GM12874 (cell line): ENCODE data around the gene CHRM1.

Experiments
- CTCF ChIP-seq: IDR thresholded peaks from 2 replicates; pipeline ENCODE4 v1.5.1; 2011; ENCODE audit warnings: low read depth, mild to moderate bottlenecking, control low read depth, low read length, moderate library complexity; ENCODE audit not compliant: insufficient read depth

Gene CHRM1

GRCh38 chr11:62954478-62954877 lies 33.3 kb upstream of the CHRM1 start:
- no peak for TF ChIP-seq CTCF

- no peak for TF ChIP-seq CTCF
Observed at GRCh38 chr11:62953811-62954210, 32.6 kb upstream of the CHRM1 start.

- TF ChIP-seq CTCF = no peak
Observed at GRCh38 chr11:62948765-62949320, 27.7 kb upstream of the CHRM1 start.

GRCh38 chr11:62934496-62934785 lies 13.3 kb upstream of the CHRM1 start:
- no peak for TF ChIP-seq CTCF

GRCh38 chr11:62933750-62934495 lies 12.8 kb upstream of the CHRM1 start:
- TF ChIP-seq CTCF = no peak

GRCh38 chr11:62933285-62933684 lies 12.1 kb upstream of the CHRM1 start:
- no peak for TF ChIP-seq CTCF

GRCh38 chr11:62931499-62932278 lies 10.5 kb upstream of the CHRM1 start:
- TF ChIP-seq CTCF = no peak
